T-helper 17 cell (primary cell): Measurements from ENCODE around the gene BCAR3. TPM values are rescaled to one million over a fixed set of nuclear protein-coding genes. Genes with fewer than 3 reads are reported as not detected.

ENCODE experiments used
- total RNA-seq, 4 donors: library from RNA in 2 of 4; stranded (reverse) in 2 of 4; gene quantifications; one replicate each; pipeline ENCODE4 v1.2.3 and lab custom pipeline; 2022 to 2026

The BCAR3 gene
- total RNA-seq, 2 donors from 2014 or later, result 0.87 to 1.0 TPM

Other genes with a start within 250 kb of the BCAR3 start
- gene FNBP1L, start 233.7 kb downstream of the BCAR3 start, total RNA-seq, result 1 to 10 TPM; 3.1 to 4.9 TPM
- 10 to 100 TPM; 70.4 to 74.5 TPM for gene DNTTIP2, start 197.4 kb upstream of the BCAR3 start, total RNA-seq
- gene GCLM, start 227.6 kb upstream of the BCAR3 start, total RNA-seq, result 10 to 100 TPM; 11.1 to 12.8 TPM